Measurements from ENCODE around the gene POMC.
A peak's percentile ranks its signal among the peaks of the same experiment; 100 is the strongest.
"Not testable (repeated sequence)": the region's sequence is repeated elsewhere in the genome, so short reads cannot be mapped to it uniquely, and the experiment has no call there.

The POMC gene

DNA sequence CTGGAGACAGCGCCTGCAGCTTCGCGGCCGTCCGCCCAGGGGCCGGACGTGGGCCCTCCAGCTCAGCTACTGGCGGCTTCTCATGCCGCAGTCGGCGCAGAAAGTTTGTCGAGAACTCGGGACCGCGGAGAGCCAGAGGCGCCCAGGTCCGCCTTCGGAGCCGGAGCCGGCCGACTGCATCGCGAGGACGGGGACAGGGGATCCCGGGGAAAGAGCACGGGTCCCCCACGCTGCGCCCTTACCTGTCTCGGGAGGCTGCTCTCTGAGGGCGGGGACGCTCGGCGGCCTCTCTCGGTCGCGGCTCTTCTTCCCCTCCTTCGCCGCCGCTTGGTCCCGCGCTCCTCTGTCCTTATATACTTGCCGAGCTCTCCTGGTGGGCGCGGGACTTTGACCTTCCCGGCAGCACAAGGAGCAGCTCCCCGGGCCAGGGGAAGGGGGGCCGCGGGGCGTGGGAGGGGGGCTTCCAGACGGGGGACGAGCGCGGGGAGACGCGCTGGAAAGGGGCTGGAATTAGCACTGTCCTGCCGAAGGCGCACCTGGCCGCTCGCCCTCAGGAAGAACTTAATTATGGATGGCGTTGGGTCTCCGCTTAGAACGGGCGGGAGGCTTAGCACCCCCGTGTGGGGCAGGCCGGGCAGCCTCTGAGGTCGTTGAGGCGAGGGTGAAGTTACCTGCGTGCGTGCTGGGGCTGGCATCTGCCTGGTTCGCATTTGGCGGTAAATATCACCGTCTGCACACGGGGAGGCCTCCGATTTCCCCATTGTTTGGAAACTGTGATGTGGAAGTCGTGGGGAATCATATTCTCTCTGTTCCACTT lies at the start of gene POMC:
POMC (minus strand) TSS at position 325 of the 817 bp plus-strand sequence. CDS start 3,808 bp downstream, outside the sequence.
- peak; percentile 70 for DNase-seq (ENCODE audit: low spot score)

DNA sequence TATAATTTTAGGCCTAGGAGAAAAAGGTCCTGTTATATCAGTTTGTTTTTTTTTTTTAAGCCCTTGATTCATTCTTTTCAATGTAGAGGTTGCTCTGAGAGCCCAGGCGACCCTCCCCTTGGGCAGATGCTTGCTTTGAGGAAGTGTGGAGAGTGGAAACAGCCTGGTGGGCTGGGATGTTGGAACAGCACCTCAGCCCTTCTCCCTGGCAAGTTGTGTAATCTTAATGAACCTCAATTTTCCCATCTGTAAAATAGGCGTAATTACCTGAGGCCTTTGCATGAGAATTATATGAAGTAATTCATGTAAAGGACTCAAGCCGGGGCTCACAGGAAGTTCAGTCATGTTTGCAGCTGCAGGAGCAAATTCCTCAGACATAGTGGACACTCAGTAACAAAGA lies 49.7 kb upstream of the POMC start:
- no peak for DNase-seq (ENCODE audit: low spot score)

DNA sequence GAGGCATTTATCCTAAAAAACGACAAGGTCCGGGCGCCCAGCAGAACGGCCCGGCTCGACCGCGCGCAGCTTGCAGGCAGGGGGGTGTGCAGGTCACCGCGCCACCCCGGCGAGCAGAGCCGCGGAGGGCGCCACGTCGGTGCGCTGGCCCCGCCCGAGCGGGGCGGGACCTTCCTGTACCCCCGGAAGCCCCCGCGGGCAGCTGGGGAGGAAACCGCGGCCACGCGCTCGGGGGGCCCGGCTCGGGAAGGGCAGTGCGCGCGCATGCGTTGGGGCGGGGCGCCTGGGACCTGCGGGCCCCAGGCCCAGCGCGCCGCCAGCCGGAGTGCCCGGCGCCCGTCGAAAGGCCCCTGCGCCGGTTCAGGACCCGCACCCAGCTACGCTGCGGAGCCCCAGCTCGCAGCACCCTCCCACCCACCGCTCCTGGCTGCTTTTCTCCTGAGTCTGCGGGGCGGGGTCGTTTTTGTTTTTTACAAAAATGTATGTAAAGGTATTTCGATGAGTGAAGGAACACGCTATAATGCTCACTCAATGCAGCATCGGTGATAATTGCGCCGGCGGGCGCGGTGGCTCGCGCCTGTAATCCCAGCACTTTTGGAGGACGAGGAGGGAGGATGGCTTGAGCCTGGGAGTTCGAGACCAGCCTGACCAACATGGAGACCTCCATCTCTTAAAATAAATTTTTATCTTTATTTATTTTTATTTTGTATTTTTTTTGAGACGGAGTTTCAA lies 47.7 kb upstream of the POMC start:
- peak; percentile 83 for DNase-seq (ENCODE audit: low spot score)

DNA sequence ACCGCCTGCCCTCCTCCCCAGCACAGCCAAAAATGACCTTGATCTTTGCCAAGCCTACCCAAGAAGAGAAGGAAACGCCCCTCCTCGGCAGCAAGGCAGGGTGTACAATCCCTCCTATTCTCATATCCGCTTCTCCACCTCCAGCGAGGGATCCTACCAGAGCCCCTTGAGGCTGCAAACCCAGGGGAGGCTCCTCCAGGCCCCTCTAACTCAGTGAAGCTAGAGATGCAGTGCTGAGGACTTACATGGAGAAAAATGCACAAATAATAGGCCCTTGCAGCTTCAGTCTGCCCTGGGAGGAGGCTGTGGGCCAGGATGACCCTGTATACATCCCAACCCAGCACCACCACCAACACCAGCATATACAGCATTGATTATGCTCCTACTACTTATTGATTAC lies 46.9 kb upstream of the POMC start:
- no peak for DNase-seq (ENCODE audit: low spot score)

- DNase-seq (ENCODE audit: low spot score): no peak
Observed at GRCh38 chr2:25213229-25213628, 44.8 kb upstream of the POMC start.

GRCh38 chr2:25210923-25211322 lies 42.5 kb upstream of the POMC start:
- not testable (repeated sequence) for DNase-seq (ENCODE audit: low spot score)

- no peak for DNase-seq (ENCODE audit: low spot score)
Observed at GRCh38 chr2:25207078-25207545, 38.7 kb upstream of the POMC start.

DNA sequence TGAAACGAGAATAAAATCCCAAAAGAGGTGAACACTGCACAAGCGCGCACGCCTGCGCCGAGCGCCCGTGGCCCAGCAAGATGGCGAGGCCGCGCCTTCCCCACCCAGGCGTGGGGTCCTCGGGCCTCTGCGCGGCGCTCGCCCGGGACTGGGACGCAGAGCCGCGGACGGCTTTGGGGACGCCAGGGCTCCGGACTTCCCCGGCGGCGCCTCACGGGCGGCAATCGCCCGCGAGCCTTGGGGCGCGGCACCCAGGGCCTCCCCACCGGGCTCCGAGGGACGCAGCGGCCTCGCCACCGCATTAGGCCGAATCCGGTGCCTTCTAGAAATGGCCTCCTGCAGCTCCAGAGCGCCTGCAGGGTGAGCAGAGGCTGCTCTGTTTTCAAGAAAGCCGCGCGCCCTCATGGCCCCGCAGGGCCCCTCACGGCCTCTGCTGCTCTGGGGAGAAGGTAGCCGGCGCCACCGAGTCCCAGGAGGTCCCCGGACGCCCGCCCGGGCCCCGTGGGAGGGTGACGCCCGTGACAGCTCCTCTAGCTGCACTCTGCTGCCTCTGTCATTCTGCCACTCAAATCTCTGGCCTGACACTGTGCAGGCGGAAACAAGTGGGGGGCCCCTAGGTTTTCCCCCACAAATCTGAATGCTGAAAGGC lies 35.9 kb upstream of the POMC start:
- no peak for DNase-seq (ENCODE audit: low spot score)

GRCh38 chr2:25202275-25202674 lies 33.9 kb upstream of the POMC start:
- no peak for DNase-seq (ENCODE audit: low spot score)

GRCh38 chr2:25201794-25202193 lies 33.4 kb upstream of the POMC start:
- DNase-seq (ENCODE audit: low spot score): no peak

GRCh38 chr2:25201265-25201664 lies 32.9 kb upstream of the POMC start:
- no peak for DNase-seq (ENCODE audit: low spot score)

DNA sequence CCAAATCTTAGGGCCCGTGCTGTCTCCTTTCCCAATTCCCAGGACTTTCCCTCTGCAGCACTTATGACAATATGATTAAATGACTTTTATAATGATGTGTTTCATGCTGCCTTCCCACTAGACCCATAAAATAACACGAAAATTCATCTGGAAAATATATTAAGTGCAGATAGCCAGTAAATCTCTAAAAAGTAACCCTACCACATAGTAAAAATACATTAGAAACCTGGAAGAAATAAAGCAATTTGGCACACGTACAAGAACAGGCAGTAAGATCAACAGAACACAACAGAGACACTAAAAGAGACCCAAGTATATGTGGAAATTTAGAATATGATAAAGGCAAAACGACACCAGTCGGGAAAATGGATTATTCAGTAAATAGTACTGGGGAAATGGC lies 30.2 kb upstream of the POMC start:
- DNase-seq (ENCODE audit: low spot score): no peak

DNA sequence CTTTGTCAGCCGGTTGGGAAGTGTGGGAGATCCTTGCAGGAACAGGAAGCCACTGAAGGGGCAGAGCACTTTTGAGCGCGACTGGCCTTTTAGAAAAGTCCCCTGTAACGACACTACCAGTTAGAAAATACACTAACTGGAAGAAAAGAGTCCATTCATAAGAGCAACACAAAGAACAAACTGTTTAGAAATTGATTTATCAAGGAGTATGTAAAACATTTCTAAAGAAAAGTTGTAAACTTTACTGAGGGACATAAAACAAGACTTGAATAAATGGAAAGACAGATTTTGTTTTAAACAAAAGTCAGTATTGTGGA lies 29.8 kb upstream of the POMC start:
- no peak for DNase-seq (ENCODE audit: low spot score)

- DNase-seq (ENCODE audit: low spot score): no peak
Observed at GRCh38 chr2:25197336-25198208, 29.2 kb upstream of the POMC start.

DNA sequence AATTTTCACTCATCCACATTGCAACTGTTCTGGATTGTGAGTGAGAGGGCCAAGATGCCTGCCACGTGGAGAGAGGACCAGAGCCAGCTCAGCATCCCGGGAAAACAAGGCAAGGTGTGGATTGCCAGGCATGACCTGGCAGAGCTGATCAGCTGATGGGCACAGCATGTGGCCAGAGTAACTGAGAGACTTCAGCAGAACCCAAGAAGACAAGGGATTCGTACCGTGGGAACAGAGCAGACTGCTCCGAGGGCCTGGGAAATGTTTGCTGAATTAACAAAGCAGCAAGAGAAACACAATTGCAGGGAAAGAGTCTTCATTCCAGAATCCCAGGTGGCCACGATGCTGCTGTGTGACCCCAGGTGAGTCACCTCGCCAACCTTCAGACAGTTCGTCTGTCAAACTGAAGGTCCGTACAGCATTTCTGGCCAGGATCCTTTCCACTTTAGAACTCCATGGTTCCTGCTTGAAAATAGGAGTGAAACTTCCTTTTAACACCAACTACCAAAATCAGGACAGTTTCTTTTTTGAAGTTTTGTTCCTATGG lies 26.3 kb upstream of the POMC start:
- no peak for DNase-seq (ENCODE audit: low spot score)

DNA sequence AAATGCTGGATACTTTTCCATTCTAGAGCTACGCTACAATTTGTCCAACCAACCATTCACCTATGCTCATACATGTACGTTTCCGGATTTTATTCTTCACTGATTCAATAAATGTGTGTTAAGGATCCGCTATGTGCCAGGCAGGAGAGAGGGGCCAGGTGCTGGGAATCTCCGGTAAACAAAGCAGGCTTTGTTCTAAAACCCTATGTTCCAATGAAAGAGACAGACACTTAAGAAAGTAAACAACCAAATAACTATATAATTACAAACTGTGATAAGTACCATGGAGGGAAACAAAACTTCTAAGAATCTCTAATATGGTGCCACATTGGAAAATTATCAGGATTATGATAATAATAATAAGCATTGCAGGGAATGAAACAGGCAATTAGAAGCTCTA lies 22.2 kb upstream of the POMC start:
- DNase-seq (ENCODE audit: low spot score): no peak

DNA sequence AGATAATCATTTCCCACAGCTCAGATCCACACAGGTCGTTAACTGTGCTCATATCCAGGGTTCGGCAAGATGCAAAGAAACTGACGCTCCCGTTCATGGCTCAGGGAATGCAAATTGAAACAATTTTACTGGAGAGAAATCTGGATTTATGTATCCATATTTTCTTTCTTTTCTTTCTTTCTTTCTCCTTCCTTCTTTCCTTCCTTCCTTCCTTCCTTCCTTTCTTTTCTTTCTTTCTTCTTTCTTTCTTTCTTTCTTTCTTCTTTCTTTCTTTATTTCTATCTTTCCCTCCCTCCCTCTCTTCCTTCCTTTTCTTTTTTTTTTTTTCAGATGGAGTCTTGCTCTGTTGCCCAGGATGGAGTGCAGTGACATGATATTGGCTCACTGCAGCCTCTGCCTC lies 20.0 kb upstream of the POMC start:
- no peak for DNase-seq (ENCODE audit: low spot score)

- no peak for DNase-seq (ENCODE audit: low spot score)
Observed at GRCh38 chr2:25187729-25188350, 19.5 kb upstream of the POMC start.

DNA sequence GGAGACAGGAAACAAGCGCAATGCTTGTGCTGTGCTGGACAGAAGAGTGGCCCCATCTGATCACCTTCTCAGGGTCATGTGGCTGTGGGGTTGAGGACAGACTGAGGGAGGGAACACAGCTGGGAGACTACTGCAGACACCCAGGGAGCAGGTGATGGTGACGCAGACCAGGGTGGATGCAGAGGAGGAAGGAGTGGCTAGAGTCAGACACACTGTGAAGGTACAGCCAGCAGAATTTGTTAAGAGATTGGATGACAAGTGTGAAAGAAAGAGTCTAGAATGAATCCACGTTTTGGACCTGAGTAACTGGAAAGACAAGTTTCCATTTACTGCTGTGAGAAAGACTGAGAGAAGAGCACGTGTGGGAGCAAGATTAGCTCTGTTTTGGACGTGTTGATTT lies 15.9 kb upstream of the POMC start:
- DNase-seq (ENCODE audit: low spot score): no peak

DNA sequence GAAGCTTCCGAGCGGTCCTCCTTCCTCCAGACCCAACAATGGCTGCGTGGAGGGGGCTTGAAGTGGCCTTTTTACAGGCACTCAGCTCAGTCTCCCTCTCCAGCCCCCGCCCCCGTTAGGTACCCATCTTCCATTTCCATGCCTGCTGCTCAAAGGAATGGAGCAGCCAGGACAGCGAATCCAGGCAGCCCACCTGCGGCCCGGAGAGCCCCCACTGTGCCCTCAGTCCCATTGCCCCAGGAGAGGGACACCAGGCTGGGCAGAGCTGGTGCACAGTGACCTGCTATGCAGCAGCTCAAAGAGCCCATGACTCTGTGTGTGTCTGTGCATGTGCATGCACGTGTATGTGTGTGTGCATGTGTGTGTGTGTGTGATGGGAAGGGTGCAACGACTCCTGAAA lies 10.6 kb upstream of the POMC start:
- DNase-seq (ENCODE audit: low spot score): no peak

DNA sequence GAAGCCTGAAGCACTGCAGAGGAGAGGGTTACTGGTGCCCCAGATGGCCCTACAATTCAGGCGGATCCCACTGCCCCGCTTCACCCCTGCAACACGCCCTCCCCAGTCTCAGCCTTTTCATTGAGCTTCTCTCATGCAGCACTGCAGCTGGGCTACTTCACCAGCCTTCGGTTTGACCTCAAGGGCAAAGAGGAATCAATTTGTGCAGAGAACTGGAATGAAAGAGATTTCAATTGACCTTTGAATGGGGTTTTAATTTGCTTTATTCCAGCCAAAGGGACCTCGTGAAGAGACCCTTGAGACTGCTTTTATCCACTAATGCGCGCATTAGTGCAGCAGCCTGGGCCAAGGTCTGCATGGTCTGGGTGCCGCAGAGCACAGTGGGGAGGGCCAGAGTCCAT lies 8.8 kb upstream of the POMC start:
- DNase-seq (ENCODE audit: low spot score): no peak
